Common myeloid progenitor, CD34-positive (primary cell): ENCODE data around the gene SNAP23.

ENCODE experiments used
- CTCF ChIA-PET: fragments of 350-600 bp; sonication (Branson Sonifier 250); formaldehyde crosslinking; loops from one replicate; lab custom pipeline; 2021; ENCODE audit warnings: antibody characterized with exemption; lab: Charles Lee
- POLR2A ChIA-PET: fragments of 350-600 bp; sonication (Branson Sonifier 250); formaldehyde crosslinking; loops from one replicate; lab custom pipeline; 2021; ENCODE audit warnings: antibody characterized with exemption; lab: Charles Lee
- DNase-seq, 3 donors: peaks; one replicate each; pipeline versions ENCODE4 v3.0.0 to v3.0.0-alpha.2; 2013
- H3K27ac ChIP-seq, 2 experiments: 1 replicate in 1 of 2; 2 replicates in 1 of 2; pipeline ENCODE4 v1.7.0; 2013; ENCODE audit warnings: inconsistent platforms in 2 of 2, low read length in 2 of 2, mild to moderate bottlenecking in 2 of 2, low read depth in 1 of 2, moderate library complexity in 1 of 2; ENCODE audit not compliant: severe bottlenecking in 2 of 2, insufficient read depth in 1 of 2, poor library complexity in 1 of 2
- H3K27me3 ChIP-seq, 5 experiments: replicated peaks in 2 of 5; 1 replicate in 3 of 5; 2 replicates in 2 of 5; pipeline versions ENCODE4 v1.6.1 to v1.7.0; 2013; ENCODE audit warnings: low read length in 4 of 5, mild to moderate bottlenecking in 2 of 5, moderate library complexity in 2 of 5, inconsistent platforms in 1 of 5; ENCODE audit not compliant: insufficient read depth in 5 of 5, control insufficient read depth in 4 of 5
- H3K36me3 ChIP-seq, 4 experiments: 1 replicate in 2 of 4; 2 replicates in 2 of 4; pipeline versions ENCODE4 v1.6.1 to v1.7.0; 2013; ENCODE audit warnings: low read length in 3 of 4, control low read depth in 1 of 4, mild to moderate bottlenecking in 1 of 4; ENCODE audit not compliant: control insufficient read depth in 4 of 4, insufficient read depth in 4 of 4
- H3K4me1 ChIP-seq, 4 experiments: 1 replicate in 3 of 4; 2 replicates in 1 of 4; pipeline versions ENCODE4 v1.6.1 to v1.7.1; 2013; ENCODE audit warnings: low read length in 3 of 4, mild to moderate bottlenecking in 3 of 4, control low read depth in 1 of 4, inconsistent platforms in 1 of 4, moderate library complexity in 1 of 4; ENCODE audit not compliant: control insufficient read depth in 4 of 4, insufficient read depth in 4 of 4; ENCODE audit errors: control extremely low read depth in 1 of 4
- H3K4me3 ChIP-seq, 7 experiments: 1 replicate in 4 of 7; 2 replicates in 3 of 7; pipeline versions ENCODE4 v1.5.1 to v1.7.0; 2013; ENCODE audit warnings: mild to moderate bottlenecking in 7 of 7, low read length in 6 of 7, moderate library complexity in 6 of 7, inconsistent platforms in 2 of 7, low read depth in 2 of 7, control low read depth in 1 of 7; ENCODE audit not compliant: insufficient read depth in 4 of 7, control insufficient read depth in 1 of 7; ENCODE audit errors: extremely low read depth in 1 of 7
- H3K9me3 ChIP-seq, 5 experiments: 1 replicate in 4 of 5; 2 replicates in 1 of 5; pipeline versions ENCODE4 v1.6.1 to v1.7.1; 2013; ENCODE audit warnings: low read length in 4 of 5, mild to moderate bottlenecking in 2 of 5, inconsistent platforms in 1 of 5, low read depth in 1 of 5, moderate library complexity in 1 of 5; ENCODE audit not compliant: control insufficient read depth in 4 of 5, insufficient read depth in 2 of 5; ENCODE audit errors: control extremely low read depth in 1 of 5
- WGBS: methylation state at CpG from one replicate; pipeline ENCODE4 v1.1.5; 2013; ENCODE audit not compliant: insufficient coverage; 5-methylcytosine and 5-hydroxymethylcytosine counted together

SNAP23 gene

GRCh38 chr15:42456531-42456930, 38.9 kb upstream of the SNAP23 start:
- no peak for DNase-seq
- Histone ChIP-seq H3K4me3 (no peak overlapping the region), H3K27ac (no peak overlapping the region), H3K27me3 (no peaks in the 10 kb centered on the region), H3K4me1 (peaks cover 0 to 5% (median 0%) of the 10 kb centered on the region in 4 experiments), H3K9me3 (no peaks in the 10 kb centered on the region), H3K36me3 (peaks cover 2 to 16% (median 5%) of the 10 kb centered on the region in 4 experiments)
- ChIA-PET CTCF (interaction anchor here (1.1 kb wide), 1 partner anchor 12 kb away, joined by 3 read pairs; no protein-coding TSS in a partner anchor), POLR2A (interaction anchor here (0.7 kb wide), 1 partner anchor 58 kb away, joined by 4 read pairs; no protein-coding TSS in a partner anchor)

- 90% methylated on average over 3 of the region's 3 CpGs for WGBS
- CTCF ChIA-PET: no interaction called here
Observed at GRCh38 chr15:42456971-42457370, 38.5 kb upstream of the SNAP23 start.

DNA sequence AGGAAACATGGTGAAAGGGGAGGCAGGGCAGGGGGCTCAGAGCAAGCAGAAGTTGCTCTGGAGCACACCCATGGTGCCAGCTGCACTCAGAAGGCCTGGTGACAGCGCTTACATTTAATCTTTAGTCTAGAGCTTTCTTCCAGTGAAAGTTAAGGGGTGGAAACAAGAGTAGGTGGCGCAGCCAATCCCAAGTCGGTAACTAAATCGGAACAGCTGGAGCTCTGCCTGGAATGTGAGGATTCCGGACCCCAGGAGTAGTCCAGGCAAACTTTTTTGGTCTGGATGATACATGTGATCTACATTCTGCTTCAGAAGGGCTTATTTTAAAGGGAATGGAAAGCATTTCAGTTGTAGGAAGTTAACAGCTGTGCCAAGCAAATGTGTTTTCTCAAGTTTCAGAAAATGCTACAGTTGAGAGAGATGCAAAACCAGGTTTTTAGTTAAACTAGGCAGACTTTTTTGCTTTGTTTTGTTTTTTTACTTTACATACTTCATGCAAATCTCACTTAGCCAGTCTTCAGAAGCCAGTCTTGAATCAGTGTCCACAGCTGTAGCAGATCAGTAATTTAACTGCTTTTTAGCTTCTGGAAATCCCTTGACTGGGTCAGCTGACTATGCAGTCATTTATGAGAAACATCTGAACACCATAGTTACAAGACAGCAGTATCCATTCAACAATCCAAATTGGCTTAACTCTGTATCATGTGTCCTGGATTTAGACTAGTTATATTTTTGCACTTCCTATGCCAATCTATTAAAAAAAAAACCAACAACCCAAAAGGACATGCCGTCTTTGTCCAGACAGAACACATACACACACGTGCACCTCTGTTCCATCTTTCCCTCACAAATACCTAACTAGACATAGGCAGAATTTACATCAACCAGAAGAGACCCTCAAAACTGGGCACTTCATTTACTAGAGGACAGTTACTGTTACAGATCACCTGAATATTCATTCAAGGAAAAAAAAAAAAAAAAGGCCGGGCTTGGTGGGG, 37.7 kb upstream of the SNAP23 start:
- H3K9me3 ChIP-seq: no peaks in the 10 kb centered on the region
- ChIA-PET CTCF (interaction anchor here (1.0 kb wide), 1 partner anchor 11 kb away, joined by 5 read pairs; no protein-coding TSS in a partner anchor), POLR2A (no interaction called here)
- no peaks in the 10 kb centered on the region for H3K27me3 ChIP-seq
- WGBS: 89% methylated on average over 5 of the region's 8 CpGs
- peaks cover 0 to 5% (median 0%) of the 10 kb centered on the region in 4 experiments for H3K4me1 ChIP-seq
- peaks cover 0 to 12% (median 3%) of the 10 kb centered on the region in 4 experiments for H3K36me3 ChIP-seq
- peak in 2 of 3 donors; percentile 6 to 41 for DNase-seq
- H3K27ac ChIP-seq: no peak overlapping the region
- H3K4me3 ChIP-seq: no peak overlapping the region

More at GRCh38 chr15:42456971-42457370, 38.5 kb upstream of the SNAP23 start:
- no peaks in the 10 kb centered on the region for H3K27me3 ChIP-seq
- H3K9me3 ChIP-seq: no peaks in the 10 kb centered on the region
- DNase-seq: no peak
- peaks cover 2 to 12% (median 3%) of the 10 kb centered on the region in 4 experiments for H3K36me3 ChIP-seq
- POLR2A ChIA-PET: no interaction called here
- no peak overlapping the region for H3K27ac ChIP-seq
- H3K4me1 ChIP-seq: peaks cover 0 to 5% (median 0%) of the 10 kb centered on the region in 4 experiments
- H3K4me3 ChIP-seq: no peak overlapping the region

DNA sequence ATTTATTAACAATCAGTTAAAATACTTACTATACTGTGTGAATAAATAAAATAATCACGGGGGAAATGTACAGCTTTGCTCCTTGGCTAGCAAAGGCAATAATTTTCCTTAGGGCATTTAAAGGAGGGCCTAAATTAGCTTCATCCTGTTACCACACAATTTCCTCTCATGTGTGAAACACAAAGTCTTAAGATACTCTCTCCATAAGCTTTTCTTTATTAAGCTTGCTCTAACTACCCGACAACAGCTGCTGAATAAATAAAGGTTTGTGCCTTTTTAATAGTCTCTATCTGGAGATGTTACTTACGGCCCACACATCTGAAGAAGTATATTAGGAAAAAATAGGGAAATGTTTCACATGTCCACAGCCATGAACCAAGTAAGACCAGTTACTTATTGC, 34.2 kb upstream of the SNAP23 start:
- WGBS: 100% methylated on average over 1 of the region's 3 CpGs
- no peak for DNase-seq
- Histone ChIP-seq H3K27me3 (no peaks in the 10 kb centered on the region), H3K4me3 (no peak overlapping the region), H3K9me3 (no peaks in the 10 kb centered on the region), H3K4me1 (peaks cover 0 to 5% (median 0%) of the 10 kb centered on the region in 4 experiments), H3K36me3 (peaks cover 0 to 21% (median 11%) of the 10 kb centered on the region in 4 experiments), H3K27ac (no peak overlapping the region)
- CTCF ChIA-PET: interaction anchor here (1.1 to 1.7 kb wide), 2 partner anchors 8 to 11 kb away, joined by 3 to 8 read pairs; no protein-coding TSS in a partner anchor
- POLR2A ChIA-PET: no interaction called here

GRCh38 chr15:42465520-42466259, 29.7 kb upstream of the SNAP23 start:
- no peak for DNase-seq
- no peak overlapping the region for H3K27ac ChIP-seq
- H3K36me3 ChIP-seq: peaks cover 3 to 26% (median 12%) of the 10 kb centered on the region in 4 experiments
- POLR2A ChIA-PET: no interaction called here
- H3K4me3 ChIP-seq: no peak overlapping the region
- H3K9me3 ChIP-seq: no peaks in the 10 kb centered on the region
- CTCF ChIA-PET: no interaction called here
- no peaks in the 10 kb centered on the region for H3K4me1 ChIP-seq
- H3K27me3 ChIP-seq: no peaks in the 10 kb centered on the region
- 96% methylated on average over 5 of the region's 8 CpGs for WGBS

DNA sequence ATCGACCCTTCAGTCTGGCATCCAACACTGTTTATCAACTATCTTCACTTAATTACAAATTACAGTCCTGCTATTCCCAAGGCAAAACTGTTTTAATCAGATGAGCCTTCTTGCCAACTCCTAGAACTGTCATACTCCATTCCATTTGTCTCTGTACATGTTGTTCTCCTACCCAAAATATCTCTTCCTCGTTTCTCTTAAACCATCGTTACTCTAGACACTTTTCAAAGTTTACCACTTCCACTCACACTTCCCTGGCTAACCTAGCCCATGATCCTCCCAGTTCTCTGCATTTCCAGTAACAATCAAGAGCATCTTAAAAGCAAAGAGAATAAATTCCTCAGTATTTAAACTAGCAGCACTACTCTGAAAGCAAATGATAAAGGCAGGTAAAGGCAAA, 24.4 kb upstream of the SNAP23 start:
- ChIA-PET POLR2A (no interaction called here), CTCF (interaction anchor here (1.0 to 1.7 kb wide), 6 partner anchors 9 to 181 kb away, joined by 3 to 8 read pairs (median 4); partner anchors contain the start of genes SNAP23 and ZNF106)
- WGBS: 64% methylated on average over 3 of the region's 3 CpGs
- peaks cover 0 to 15% (median 5%) of the 10 kb centered on the region in 4 experiments for H3K36me3 ChIP-seq
- DNase-seq: no peak
- H3K27me3 ChIP-seq: no peaks in the 10 kb centered on the region
- no peak overlapping the region for H3K4me3 ChIP-seq
- no peaks in the 10 kb centered on the region for H3K9me3 ChIP-seq
- no peak overlapping the region for H3K27ac ChIP-seq
- H3K4me1 ChIP-seq: peaks cover 0 to 12% (median 4%) of the 10 kb centered on the region in 4 experiments
